Measurements from ENCODE around the gene CSF1R. TPM values are rescaled to one million over a fixed set of nuclear protein-coding genes. Genes with fewer than 3 reads are reported as not detected.

Gene CSF1R
- total and polyA plus RNA-seq, 2 donors (not counting 3 experiments of a cell fraction or from before 2014, with no cell fraction given): not detected

- DNase-seq (ENCODE audit: low read depth, low spot score) (no peak), FAIRE-seq (peak; percentile 33)
- peaks cover 15% of the 10 kb centered on the region in 2 experiments for H3K27me3 ChIP-seq (ENCODE audit: control insufficient read depth in 2 of 2, insufficient read depth in 2 of 2, low read length in 2 of 2)
- no peaks in the 10 kb centered on the region for H3K9me1 ChIP-seq (replicated peaks; ENCODE audit: control insufficient read depth, extremely low read depth, insufficient read depth, low read length)
- H2AFZ ChIP-seq (ENCODE audit: low read depth, low read length): no peak overlapping the region
- BruUV-seq (replicated peaks): no TSS peak
- POLR2A ChIA-PET: interaction anchor here (1.1 kb wide), 1 partner anchor 60 kb away, joined by 3 read pairs; no protein-coding TSS in a partner anchor
- TF ChIP-seq POLR2AphosphoS5 (IDR thresholded peaks at IDR 0.05; ENCODE audit: insufficient read depth, low read depth, low read length): no peak
- no peak for TF ChIP-seq FOS (IDR thresholded peaks at IDR 0.05; ENCODE audit: borderline replicate concordance, insufficient read depth, low read length)
- TF ChIP-seq, protein P1, sequence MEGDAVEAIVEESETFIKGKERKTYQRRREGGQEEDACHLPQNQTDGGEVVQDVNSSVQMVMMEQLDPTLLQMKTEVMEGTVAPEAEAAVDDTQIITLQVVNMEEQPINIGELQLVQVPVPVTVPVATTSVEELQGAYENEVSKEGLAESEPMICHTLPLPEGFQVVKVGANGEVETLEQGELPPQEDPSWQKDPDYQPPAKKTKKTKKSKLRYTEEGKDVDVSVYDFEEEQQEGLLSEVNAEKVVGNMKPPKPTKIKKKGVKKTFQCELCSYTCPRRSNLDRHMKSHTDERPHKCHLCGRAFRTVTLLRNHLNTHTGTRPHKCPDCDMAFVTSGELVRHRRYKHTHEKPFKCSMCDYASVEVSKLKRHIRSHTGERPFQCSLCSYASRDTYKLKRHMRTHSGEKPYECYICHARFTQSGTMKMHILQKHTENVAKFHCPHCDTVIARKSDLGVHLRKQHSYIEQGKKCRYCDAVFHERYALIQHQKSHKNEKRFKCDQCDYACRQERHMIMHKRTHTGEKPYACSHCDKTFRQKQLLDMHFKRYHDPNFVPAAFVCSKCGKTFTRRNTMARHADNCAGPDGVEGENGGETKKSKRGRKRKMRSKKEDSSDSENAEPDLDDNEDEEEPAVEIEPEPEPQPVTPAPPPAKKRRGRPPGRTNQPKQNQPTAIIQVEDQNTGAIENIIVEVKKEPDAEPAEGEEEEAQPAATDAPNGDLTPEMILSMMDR (IDR thresholded peaks at IDR 0.05; ENCODE audit: extremely low read depth in 1 of 2, insufficient read depth in 1 of 2, low read depth in 1 of 2, low read length in 2 of 2): no peak
- no peak for TF ChIP-seq POLR2A (IDR thresholded peaks at IDR 0.05; ENCODE audit: low read depth, low read length)
- no peak for TF ChIP-seq JUN (IDR thresholded peaks at IDR 0.05; ENCODE audit: borderline replicate concordance, insufficient read depth, insufficient read length, low read depth)
- no peak for TF ChIP-seq MAX (IDR thresholded peaks at IDR 0.05; ENCODE audit: insufficient read depth, insufficient read length)
- TF ChIP-seq MYC (IDR thresholded peaks at IDR 0.05; ENCODE audit: low read depth, low read length): no peak
- TF ChIP-seq GATA2 (IDR thresholded peaks at IDR 0.05; ENCODE audit: insufficient read depth, insufficient read length, low read depth, low read length): no peak
- no peak for TF ChIP-seq EZH2 (IDR thresholded peaks at IDR 0.05; ENCODE audit: borderline replicate concordance, low read depth, low read length, severe bottlenecking)
- H4K20me1 ChIP-seq (replicated peaks; ENCODE audit: control insufficient read depth, extremely low read depth, insufficient read depth, low read length): no peaks in the 10 kb centered on the region
- no peaks in the 10 kb centered on the region for H3K36me3 ChIP-seq (ENCODE audit: control insufficient read depth in 2 of 2, extremely low read depth in 1 of 2, insufficient read depth in 2 of 2, low read length in 2 of 2)
- CTCF ChIA-PET: interaction anchor here (1.0 kb wide), 1 partner anchor 16 kb away, joined by 3 read pairs; no protein-coding TSS in a partner anchor
- peak overlapping the region; percentile 34 for H3K4me2 ChIP-seq (ENCODE audit: insufficient read depth, low read length)
- H3K79me2 ChIP-seq (ENCODE audit: control insufficient read depth, insufficient read depth, low read length): no peaks in the 10 kb centered on the region
- H3K9me3 ChIP-seq (replicated peaks; ENCODE audit: control insufficient read depth, insufficient read depth, low read length): no peaks in the 10 kb centered on the region
- H3K9ac ChIP-seq (replicated peaks; ENCODE audit: extremely low read depth, insufficient read depth, low read length): no peak overlapping the region
- intact Hi-C loops (cut with micrococcal nuclease) (no loop called here), dilution Hi-C loops (cut with MboI; ENCODE audit: extremely low pct_ligation_motif_present, low sequenced_read_pairs) (no loop called here)
- no peak overlapping the region for H3K4me3 ChIP-seq (replicated peaks in 1 of 3; ENCODE audit: insufficient read depth in 1 of 3, low read depth in 1 of 3, low read length in 3 of 3)
- peaks cover 17% of the 10 kb centered on the region for H3K4me1 ChIP-seq (ENCODE audit: control insufficient read depth, extremely low read depth, insufficient read depth, low read length)
- H3K27ac ChIP-seq (ENCODE audit: insufficient read depth, low read depth, low read length): no peak overlapping the region
These were observed 3.5 kb downstream of the CSF1R start for GRCh38 chr5:150082889-150083288.
